Raji (cell line): ENCODE results near the gene LARGE2.
A peak's percentile ranks its signal among the peaks of the same experiment; 100 is the strongest.

Experiments
- POLR2A ChIP-seq: IDR thresholded peaks from 2 replicates; pipeline ENCODE4 v1.6.1; 2011; ENCODE audit warnings: low read depth, low read length, control low read depth; ENCODE audit not compliant: insufficient read depth

The LARGE2 gene

DNA sequence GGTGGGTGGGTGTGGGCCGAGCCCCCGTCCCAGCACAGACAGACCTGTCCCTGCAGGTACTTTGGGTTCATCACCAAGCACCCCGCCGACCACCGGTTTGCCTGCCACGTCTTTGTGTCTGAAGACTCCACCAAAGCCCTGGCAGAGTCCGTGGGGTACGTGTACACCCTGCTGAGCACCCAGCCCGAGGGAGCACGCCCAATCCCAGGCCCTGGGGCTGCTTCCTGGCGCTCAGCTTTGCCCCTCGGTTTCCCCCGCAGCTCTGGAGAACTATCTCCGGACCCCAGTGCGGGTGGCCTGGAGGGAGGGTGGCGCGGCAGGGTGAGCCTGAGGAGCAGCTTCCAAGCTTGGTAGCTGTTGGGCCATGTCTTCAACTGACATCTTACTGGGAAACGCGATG, 17.4 kb upstream of the LARGE2 start:
- TF ChIP-seq POLR2A: no peak

DNA sequence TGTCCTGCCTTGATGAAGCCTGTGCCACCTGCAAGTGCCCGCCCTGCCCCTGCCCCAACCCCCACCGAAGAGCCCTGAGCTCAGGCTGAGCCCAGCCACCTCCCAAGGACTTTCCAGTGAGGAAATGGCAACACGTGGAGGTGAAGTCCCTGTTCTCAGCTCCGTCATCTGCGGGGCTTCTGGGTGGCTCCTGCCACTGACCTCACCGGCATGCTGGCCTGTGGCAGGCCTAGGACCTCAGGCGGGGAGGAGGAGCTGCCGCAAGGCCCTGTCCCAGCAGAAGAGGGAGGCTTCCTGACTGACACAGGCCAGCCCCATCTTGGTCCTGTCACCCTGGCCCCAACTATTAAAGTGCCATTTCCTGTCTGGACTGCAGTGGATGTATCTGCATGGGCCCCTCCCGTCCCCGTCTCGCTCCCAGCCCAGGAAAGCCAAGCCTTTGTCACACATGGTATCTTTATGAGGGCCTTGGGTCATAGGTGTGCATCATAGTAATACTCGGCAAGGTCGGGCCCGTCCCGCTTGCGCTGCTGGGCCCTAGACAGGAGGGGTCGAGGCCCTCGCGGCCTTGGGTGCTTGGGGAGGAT, 16.3 kb upstream of the LARGE2 start:
- no peak for TF ChIP-seq POLR2A

DNA sequence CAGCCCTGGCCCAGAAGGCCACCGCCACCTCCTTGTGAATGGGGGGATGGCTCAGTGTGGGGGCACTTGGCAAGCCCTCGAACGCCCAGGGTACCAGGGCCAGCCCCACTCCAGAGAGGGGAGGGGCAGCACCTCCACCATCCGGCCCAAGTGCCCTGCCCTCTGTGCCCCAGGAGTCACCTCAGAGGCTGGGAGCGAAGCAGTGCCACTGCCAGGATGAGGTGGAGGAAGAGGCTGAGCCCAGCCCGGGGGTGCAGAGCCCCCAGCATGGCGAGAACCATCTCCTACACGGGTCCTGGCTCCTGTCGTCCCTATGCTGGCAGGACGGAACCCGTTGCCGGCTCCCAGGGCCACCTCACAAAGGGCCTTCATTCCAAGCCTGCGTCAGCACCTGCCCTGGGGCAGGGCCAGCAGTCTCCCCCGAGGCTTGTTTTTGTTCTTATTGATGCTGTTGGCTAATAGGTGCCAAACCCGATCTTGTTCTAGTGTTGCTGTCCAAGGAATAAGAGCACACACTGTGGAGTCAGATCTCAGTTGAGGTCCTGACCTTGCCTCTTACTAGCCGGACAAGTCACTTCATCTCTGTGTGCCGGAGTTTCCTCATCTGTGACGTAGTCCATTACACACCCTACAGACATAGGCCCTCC, 15.4 kb upstream of the LARGE2 start, which contains the start of gene FREY1:
FREY1 (minus strand) TSS at position 307 of the 647 bp plus-strand sequence; CDS start at position 281, 26 bp downstream.
- TF ChIP-seq POLR2A: no peak; the same call in 1 of the 2 replicates

DNA sequence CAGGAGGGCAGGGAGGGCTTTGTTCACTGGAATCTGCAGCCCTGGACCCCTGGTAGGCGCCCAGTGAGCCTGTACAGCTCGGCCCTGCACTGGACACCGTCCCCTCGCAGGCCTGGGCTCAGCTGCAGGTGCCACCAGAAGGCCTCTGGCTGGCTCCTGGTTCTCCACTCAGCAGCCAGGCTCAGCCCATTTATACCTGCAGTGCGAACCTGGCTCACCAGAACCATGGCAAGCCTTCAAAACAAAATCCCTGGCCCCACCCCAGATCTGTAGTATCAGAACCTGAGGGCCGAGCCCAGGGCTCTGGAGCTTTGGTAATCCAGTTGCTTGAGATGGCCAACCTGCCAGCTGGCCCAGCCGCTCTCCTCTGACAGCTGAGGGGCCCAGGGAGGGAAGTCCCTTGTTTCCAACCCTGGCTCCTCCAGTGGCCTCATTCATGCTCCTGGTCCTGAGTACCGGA, 14.5 kb upstream of the LARGE2 start:
- TF ChIP-seq POLR2A: peak; percentile 10; the same call in 1 of the 2 replicates

DNA sequence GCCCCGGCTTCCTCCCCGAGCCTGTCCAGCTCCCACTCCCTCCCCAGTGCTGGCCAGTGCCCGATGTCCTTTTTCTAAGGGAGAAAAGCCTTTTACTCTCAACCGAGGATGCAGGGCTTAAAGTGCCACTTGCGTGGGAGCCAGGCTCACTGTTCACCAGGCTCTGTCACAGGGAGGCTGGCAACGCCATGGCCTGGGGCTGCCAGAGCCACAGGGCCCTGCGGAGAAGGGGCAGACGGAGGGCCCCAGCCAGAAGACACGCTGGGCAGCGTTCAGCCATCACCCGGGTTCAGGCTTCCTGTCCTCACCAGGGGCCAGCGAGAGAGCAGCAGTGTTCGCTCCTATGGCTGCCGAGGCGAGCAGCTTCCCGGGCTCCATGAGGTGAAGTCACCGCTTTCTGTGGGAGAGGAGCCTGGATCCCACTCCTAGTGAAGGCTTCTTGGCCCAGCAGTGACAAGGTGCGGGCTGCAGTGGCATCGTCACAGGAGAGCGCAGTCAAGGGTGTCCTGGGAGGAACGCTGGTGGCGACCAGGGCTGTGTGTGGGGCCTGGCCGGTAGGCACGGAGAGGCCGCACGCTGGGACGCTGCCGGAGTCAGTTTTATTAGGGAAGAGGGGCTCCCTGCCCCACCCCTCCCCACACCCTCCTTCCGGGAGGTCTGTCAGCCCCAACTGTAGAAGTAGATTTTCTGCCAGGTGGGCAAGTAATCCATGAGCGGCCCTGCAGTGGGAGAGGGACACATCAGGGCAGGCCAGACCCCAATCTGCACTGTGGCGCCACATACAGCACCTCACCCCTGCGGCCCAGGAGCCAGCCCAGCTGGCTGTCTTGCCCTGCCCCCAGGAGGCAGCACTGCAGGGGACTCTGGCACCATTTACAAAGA, 12.6 kb upstream of the LARGE2 start:
- no peak for TF ChIP-seq POLR2A

DNA sequence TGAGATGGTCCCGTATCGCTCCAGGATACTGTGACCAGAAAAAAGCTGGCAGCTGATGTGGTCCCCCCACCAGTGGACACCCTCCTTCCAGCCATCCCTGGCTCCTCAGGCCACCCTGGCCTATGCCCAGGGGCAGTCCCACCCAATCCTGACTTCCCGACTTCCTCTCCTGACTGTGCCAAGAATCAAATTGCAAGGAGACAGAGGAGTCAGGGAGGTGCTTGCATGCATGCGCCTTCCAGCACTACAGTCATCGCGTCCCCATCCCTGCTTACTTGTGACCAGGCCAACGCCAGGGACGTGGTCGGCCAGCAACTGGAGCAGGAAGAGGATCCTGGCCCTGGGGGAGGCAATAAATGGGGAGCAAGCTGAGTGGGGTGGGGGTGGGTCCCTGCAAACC, 11.8 kb upstream of the LARGE2 start:
- TF ChIP-seq POLR2A: no peak

DNA sequence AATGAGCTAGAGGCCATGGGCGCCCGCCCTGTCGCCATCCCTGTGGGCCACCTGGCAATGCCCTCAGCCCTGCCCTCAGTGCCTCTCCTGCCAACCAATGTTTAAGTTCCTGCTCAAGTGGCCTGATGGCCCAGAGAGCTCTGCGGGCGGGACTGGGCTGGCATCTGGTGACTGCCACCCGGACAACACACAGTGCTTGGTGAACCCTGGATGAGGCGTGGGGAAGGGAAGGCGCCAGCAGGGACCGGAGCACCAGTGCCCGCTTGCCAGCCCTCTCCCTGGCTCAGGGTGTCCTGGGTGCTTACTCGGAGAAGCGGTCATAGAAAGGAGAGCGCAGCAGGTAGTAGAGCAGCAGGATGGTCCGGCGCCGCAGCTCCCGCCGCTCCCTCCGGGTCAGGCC, 8.9 kb upstream of the LARGE2 start:
- no peak for TF ChIP-seq POLR2A

DNA sequence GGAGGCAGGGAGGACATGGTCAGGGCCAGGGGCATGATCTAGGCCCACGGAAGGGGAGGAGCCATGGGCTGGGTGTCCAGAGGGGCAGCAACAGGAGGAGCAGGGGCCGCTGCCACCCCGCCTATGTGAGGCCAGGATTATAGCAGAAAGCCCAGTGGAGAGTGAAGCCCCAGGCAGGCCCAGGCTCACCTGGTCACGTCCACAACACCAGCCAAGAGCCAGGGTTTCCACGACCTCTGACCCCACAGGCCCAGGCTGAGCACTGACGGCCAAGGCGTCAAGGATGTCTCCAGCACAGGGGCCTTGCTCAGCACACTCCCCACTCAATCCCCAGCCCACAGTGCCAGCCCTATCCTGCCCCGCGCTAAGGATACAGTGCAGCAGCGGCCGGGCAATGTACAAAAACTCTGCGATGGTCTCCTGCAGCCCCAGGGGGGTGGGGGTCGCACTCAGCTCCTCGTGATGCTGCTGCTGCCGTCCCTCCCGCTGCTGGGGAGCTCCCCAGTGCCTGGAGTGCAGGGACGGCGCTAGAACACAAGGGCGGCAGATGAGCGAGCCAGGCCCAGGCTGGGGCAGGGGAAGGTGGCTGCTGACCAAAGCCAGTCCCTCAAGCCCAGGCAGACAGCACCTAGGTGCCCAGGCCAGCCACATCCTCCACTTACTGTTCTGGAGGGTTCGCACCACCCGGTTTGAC, 8.4 kb upstream of the LARGE2 start:
- no peak for TF ChIP-seq POLR2A

DNA sequence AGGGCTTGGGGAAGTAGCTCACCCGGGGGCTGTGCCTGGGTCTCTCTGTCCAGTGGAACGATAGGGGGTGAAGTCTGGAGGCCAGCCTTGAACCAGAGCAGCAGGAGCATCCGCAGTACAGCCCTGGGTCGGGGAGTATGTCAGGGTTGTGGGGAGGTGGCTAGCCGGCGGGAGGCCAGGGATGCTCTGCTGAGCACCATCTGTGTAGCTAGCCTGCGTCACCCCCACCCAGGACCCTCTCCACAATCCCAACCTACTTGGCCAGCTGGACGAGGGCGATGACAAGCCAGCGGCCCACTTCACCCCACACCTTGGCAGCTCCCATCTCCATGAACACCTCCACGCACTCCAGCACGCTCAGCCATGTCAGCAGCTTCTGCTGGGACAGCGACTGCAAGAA, 7.0 kb upstream of the LARGE2 start:
- no peak for TF ChIP-seq POLR2A

DNA sequence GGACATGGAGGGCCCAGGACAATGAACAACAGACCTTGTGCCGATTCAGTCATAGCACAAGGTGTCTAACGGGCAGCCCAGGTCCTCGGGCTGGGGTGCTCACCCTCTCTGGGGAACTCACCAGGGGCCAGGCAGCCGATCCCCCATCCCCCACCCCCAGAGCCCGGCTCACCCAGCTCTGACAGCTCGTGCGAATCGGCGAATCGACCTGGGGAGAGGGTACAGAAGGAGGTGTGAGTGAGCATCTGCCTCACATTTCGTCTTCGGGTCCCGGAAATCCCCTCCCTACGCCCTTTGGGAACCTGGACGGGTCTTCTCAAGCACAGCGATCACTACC, 5.2 kb upstream of the LARGE2 start:
- TF ChIP-seq POLR2A: no peak

DNA sequence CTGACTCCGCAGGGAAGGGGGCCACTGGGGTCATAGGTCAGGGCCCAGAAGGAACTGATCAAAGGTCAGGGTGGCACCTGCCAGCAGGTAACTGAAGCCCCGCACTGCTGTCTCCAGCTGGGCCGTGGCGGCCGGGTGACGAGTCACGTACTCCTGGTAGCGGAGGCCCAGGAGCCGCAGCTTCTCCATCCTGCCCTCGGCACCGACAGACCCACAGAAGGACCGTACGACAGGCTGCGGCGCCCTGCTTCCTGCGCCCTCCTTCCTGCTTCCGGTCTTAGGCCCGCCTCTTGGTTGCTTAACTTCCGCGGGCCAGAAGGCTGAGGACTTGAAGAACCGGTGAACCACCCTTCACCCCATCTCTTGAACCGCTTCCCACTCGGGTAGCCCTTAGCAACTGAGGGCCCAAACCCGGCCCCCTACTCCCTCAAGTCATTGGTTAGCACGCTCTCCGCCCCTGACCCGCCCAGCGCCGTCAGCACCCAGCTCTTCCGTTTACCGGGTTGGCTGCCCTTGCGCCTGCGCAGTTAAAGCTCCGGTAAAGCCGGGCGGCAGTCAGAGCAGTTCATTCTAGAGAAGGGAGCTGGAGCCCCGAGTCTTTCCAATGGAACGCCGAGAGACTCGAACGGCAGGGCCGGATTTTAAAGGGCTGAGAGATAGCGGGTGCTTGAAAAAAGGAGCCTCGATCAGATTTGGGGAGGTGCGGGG, 4.7 kb upstream of the LARGE2 start, which contains the start of gene PEX16:
PEX16 (minus strand) TSS at position 255 of the 708 bp plus-strand sequence; CDS start at position 189, 66 bp downstream.
- TF ChIP-seq POLR2A: peak; percentile 93

DNA sequence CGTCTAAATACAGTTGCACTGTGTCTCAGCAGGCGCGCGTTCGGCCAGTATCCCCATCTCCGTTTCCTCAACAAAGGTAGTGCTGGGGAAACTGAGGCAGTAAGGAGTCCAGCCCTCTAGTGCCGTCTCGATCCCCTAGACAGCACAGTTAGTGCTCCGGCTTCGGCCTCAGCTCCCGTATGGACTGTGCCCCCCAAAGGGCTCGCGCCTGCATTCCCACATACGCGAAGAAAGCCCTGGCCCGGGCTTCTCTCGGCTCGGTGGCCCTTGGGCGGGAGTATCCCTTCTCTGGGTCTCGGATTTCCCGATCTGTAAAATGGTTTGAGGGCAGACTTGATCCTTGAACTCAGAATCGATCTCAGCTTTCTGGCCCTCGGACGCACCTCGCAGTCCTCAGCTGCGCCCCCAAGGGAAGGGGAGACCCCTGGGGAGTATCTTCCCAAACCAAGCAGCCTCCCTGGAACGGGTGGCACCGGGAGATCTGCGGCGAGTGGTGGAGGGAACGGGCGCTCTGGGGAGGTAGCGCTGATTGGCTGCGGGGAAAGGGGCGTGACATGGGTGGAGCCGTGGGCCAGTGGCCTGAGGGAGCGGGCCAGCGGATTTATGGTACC, 4.0 kb upstream of the LARGE2 start:
- peak; percentile 73 for TF ChIP-seq POLR2A

DNA sequence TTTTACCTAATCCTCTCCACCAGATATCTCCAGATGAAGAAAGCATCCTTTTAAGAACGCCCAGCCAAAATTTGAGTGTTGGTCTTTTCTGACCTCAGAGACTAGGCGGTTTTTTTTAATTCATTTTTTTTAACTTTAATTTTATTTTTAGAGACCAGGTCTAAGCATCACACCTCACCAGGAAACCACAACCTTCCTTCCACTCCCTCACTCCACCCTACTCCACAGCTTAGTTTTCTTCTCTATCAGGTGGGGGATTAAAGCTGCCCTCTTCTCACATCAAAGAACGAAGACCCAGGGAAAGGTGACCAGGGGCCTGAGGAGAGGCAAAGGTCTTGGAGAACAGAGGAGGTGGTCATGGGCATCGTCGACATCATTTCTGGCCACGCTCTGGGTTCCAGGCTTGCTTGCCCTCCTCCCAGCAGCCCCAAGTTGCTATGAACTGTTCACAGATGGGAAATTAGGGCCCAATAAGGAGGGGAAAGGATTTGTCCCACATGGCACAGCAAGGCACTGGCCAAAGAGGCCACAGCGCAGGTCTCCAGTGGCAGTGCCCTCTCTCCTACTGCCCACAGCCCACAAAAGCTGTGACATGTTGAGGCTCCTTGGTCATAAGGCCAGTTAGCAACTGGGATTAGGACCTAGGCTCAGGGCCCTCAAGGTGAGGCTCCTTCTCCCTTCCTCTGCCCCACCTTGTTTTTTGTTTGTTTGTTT, 3.3 kb upstream of the LARGE2 start:
- no peak for TF ChIP-seq POLR2A
